Measurements from ENCODE around the gene CCDC137.
"Not testable (repeated sequence)": the region's sequence is repeated elsewhere in the genome, so short reads cannot be mapped to it uniquely, and the experiment has no call there.

CCDC137 gene, protein sequence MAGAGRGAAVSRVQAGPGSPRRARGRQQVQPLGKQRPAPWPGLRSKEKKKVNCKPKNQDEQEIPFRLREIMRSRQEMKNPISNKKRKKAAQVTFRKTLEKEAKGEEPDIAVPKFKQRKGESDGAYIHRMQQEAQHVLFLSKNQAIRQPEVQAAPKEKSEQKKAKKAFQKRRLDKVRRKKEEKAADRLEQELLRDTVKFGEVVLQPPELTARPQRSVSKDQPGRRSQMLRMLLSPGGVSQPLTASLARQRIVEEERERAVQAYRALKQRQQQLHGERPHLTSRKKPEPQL

DNA sequence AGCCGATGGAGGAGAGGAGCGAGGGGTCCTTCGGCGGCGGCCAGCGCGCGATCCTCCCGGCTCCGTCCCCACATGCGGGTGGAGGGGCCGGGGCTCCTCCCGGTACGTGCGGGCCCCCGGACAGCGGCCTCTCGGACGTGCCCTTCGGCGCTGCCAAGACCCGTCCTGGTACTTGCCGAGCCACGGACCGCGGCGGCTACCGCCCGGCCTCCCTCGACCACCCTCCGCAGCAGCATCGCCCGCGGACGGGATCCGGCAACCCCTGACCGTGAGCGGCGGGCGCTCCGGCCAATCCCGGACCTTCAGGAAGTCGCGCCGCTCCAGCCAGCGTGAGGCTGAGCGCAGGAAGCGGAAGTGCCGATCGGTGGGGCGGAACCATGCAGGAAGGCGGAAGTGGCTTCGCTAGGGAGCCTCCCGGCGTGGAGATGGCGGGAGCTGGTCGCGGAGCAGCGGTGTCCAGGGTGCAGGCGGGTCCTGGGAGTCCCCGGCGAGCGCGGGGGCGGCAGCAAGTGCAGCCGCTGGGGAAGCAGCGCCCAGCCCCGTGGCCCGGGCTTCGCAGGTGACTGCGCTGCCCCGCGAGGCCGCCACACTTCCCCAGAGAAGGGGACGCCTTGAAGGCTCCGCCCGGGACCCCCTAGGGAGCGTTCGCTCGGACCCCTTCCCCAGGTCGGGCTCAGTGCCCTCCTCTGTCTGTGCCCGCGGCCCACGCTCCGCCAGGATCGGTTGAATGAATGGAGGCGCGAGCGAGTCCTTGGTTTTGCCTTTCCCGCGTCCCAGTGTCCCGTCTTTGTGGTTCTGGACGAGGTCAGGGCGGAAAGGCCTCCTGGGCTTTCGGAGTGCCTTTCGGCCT, at the start of gene CCDC137, which contains the start of gene OXLD1:
Gene CCDC137, plus strand, starts transcription at position 396 of the 850 bp plus-strand sequence. Its CDS starts 30 bp downstream, at position 426.
Gene OXLD1, minus strand, starts transcription at position 264 of the 850 bp plus-strand sequence. Its CDS starts 28 bp downstream, at position 236.
- DNase-seq = peak; percentile 92

DNA sequence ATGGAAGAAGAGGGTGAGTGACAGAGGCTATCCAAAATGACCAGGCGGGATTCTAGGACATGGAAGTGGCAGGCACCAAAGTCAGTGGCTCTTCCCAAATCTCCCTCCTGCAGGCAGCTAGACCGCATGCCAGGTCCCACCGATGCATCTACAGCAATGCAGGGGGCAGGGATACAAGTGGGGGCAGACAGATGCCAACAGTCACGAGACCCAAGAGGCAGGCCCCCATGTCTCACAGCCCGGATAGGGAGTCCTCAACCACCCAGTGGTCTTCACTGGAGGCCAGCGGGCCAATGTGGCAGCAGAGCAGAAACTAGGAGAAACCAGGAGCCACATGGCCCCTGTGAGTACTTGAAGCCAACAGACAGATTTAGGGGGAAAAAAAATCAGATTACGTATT, 49.7 kb upstream of the CCDC137 start:
- DNase-seq = no peak

DNA sequence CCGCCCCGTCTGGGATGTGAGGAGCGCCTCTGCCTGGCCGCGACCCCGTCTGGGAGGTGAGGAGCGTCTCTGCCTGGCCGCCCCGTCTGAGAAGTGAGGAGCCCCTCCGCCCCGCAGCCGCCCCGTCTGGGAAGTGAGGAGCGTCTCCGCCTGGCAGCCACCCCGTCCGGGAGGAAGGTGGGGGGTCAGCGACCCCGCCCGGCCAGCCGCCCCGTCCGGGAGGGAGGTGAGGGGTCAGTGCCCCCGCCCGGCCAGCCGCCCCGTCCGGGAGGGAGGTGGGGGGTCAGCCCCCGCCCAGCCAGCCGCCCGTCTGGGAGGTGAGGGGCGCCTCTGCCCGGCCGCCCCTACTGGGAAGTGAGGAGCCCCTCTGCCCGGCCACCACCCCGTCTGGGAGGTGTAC, 48.2 kb upstream of the CCDC137 start:
- not testable (repeated sequence) for DNase-seq

DNA sequence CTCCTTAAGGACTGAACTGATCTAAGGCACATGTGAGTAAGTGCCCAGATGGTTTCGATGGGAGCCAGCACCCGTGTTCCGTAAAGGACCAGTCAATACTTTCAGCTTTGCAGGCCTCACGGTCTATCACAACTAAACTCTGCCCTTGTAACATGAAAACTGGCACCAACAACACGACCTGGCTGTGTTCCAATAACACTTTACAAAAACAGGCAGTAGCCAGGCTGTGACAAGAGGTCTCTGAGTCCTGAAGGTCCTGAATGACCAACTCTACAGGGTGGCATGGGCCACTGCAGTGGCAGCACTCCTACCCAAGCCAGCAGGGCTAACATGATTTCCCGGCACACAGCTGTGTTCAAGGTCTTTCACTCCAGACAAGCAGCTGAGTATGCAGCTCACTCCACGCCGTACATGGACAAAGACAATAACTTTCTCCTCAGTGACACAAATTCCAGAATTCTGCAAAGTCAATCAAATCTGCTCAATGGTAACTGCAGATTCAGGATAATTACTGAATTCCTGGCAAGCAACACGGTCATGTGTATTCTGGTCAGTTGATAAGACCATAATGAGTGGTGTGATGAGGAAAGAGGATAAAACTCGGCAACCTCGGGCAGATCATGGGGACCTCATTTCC, 44.9 kb upstream of the CCDC137 start:
- no peak for DNase-seq

DNA sequence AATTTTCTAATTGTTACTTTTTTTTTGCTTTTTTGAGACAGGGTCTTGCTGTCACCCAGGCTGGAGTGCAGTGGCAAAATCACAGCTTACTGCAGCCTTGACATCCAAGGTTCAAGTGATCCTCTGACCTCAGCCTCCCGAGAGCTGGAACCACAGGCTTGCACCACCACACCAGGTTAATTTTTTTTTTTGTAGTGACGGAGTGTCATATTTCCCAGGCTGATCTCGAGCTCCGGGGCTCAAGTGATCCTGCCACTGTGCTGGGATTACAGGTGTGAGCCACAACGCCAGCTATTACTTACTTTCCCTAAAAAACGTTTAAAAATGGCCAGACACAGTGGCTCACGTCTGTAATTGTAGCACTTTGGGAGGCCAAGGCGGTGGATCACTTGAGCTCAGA, 36.3 kb upstream of the CCDC137 start:
- no peak for DNase-seq

DNA sequence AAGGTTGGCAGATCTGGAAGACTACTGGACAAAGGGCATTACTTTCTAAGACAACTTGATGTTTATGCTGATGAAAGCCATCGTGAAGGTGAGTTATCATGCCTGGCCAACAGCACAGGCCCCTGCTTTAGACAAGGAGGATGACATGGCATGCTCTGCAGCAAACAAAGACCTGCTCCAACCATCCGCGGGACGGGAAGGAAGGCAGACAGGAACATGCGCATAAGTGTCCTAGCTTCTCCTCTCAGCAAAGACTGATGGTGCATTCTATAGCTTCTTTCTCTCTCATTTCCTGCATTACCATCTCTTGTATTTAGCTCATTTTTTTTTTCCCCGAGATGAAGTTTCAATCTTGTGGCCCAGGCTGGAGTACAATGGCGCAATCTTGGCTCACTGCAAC, 35.1 kb upstream of the CCDC137 start:
- DNase-seq = no peak

DNA sequence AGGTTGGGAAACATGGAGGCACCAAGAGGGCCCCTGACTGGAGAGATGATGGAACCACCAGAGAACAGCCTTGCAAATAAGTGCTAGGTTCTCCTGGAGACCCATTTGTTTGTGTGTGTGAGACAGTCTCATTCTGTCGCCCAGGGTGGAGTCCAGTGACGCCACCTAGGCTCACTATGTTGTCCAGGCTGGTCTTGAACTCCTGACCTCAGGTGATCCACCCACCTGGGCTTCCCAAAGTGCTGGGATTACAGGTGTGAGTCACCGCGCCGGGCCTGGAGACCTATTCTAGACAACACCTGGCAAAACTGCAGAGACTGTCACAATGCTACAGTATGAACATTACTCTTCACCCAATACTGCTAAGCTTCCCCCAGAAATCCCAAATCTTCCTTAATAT, 31.1 kb upstream of the CCDC137 start:
- no peak for DNase-seq

DNA sequence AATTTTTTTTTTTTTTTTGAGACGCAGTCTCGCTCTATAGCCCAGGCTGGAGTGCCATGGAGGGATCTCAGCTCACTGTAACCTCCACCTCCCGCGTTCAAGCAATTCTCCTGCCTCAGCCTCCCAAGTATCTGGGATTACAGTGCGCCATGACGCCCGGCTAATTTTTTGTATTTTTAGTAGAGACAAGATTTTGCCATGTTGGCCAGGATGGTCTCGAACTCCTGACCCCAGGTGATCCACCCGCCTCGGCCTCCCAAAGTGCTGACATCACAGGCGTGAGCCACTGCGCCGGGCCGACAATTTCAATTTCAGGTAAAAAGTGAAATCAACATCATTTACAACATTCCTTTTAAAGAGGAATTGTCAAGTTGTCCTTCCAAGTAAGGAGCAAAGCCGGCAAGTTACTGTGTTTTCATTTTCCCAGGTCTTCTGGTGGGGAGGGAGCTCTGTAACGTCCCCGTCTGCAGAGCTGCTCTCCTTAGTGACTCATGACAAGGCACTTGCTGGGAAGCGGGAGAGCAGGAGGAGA, 30.5 kb upstream of the CCDC137 start:
- DNase-seq = no peak

DNA sequence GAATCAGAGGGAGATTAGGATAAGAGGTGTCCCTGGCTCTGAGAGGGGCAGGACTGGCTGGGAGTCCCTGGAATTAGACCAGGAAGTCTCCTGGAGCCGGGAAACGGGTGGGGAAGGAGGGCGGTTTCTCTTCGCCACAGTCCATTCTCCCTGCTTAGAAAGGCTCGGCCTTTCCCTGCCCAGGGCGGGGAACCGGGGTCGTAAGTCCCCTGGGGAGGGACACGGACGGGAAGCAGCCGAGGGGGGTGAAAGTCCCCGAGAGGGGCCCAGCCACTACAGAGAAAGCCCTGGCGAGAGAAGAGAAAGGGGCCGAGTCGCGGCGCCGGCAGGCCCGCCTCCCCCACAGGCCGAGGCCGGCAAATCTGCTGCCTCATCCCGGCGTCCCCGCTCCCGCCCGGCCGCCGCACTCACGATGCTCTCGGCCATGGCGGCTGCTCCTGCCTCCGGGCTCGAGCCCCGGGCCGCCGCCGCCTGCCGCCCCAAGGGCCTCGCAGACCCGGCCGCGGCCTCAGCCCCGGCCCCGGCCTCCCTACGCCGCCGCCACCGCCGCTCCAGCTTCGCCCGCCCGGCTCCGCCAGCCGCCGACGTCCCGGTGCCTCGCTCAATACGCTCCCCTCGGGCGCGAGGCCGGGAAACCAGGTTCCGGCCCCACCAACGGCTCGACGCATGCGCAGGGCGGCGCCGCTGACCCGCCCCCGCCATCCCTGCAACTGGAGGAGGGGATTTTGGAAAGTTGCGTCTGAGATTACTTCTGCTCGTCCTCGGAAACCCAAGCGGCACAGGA, 29.8 kb upstream of the CCDC137 start, which contains the start of the genes NPLOC4 and TSPAN10:
Gene NPLOC4, minus strand, starts transcription at position 608 of the 784 bp plus-strand sequence. Its CDS starts 182 bp downstream, at position 426.
Gene TSPAN10, plus strand, starts transcription at position 692 of the 784 bp plus-strand sequence. CDS start 5,217 bp downstream, outside the sequence.
- DNase-seq = peak; percentile 78

DNA sequence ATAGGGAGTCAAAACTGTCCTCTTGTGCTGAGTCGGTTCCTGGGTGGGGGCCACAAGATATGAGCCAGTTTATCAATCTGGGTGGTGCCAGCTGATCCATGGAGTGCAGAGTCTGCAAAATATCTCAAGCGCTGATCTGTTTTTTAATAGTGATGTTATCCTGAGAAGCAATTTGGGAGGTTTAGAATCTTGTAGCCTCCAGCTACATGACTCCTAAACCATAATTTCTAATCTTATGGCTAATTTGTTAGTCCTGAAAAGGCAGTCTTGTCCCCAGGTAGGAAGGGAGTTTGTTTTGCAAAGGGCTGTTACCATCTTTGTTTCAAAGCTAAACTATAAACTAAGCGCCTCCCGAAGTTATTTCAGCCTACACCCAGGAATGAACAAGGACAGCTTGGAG, 27.9 kb upstream of the CCDC137 start:
- DNase-seq = no peak

DNA sequence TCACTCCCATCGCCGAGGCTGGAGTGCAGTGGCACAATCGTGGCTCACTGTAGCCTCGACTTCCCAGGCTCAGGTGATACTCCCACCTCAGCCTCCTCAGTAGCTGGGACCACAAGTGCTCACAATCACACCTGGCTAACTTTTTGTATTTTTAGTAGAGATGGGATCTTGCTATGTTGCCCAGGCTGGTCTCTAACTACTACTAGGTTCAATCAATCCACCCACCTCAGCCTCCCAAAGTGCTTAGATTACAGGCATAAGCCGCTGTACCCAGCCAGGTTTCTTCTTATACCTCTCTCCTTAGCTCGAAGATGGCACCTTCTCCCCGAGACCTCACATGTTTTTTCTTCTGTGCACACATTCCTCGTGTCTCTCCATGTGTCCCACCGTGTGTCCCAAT, 26.5 kb upstream of the CCDC137 start:
- no peak for DNase-seq

DNA sequence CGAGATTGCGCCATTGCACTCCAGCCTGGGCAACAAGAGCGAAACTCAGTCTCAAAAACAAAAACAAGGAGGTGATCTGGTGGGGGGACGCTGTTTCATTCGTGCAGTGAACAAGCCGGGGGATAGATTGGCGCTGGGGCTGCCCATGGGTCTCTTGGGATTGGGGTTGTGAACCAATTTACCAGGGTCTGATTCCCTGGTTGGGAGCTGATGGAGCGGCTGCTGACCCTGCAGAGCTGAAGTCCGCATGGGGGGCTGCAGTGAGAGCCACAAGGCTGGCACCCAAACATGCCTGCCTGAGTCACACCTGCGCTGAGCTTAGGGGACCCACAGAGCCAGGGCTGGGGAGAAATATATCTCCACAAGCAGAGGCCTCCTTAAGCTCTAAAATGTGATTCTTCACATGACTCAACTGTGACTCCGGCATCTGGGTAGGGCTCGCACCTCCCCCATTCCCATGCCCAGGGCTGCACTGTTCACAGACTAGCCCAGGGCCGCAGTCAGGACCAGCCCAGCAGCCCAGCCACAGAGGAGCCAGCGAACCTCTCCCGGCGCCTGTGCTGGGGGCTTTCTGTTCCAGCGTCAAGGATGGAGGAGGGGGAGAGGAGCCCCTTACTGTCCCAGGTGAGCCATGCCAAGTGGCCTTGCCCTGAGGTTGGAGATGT, 24.6 kb upstream of the CCDC137 start:
- DNase-seq = no peak

DNA sequence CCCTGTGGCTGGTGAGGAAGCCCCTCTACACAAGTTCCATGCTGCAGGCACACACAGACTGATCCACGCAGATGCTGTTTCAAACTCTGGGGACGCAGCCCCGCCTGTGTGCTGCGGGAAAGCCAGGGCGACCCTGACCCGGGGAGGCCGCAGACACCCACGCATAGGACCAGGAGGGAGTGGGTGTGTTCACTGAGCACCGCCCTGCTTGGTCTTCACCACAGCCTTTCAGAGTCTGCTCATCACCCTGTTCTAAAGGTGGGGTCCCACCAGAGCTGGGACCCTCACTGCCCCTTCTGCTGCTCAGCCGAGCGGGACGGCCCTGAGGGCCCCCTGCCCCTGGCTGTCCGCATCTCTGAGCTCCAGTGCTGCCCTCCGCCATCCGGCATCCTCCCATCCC, 22.0 kb upstream of the CCDC137 start:
- DNase-seq = no peak

DNA sequence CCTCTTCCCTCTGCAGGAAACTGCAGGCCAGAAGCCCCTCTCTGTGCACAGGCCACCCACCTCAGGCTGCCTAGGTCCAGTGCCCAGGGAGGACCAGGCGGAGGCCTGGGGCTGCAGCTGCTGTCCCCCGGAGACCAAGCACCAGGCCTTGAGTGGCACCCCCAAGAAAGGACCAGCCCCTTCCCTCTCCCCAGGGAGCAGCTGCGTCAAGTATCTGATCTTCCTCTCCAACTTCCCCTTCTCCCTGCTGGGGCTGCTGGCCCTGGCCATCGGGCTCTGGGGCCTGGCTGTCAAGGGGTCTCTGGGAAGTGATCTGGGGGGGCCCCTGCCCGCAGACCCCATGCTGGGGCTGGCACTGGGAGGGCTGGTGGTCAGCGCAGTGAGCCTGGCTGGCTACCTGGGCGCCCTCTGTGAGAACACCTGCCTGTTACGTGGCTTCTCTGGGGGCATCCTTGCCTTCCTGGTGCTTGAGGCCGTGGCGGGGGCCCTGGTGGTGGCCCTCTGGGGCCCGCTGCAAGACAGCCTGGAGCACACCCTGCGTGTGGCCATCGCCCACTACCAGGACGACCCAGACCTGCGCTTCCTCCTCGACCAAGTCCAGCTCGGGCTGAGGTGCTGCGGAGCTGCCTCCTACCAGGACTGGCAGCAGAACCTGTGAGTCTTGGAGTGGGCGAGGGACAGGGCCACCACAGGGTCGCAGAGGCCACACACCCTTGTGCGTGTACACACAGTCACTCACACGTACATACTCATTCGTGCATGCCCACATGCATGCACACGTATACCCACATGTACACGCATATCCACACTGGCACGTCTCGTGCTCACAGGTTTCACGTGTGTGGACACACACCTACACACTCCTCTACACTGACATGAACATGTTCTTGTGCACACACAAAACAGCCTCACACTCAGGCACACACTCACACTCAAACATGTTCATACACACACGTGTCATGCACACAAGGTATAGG, 21.3 kb upstream of the CCDC137 start:
- DNase-seq = no peak

DNA sequence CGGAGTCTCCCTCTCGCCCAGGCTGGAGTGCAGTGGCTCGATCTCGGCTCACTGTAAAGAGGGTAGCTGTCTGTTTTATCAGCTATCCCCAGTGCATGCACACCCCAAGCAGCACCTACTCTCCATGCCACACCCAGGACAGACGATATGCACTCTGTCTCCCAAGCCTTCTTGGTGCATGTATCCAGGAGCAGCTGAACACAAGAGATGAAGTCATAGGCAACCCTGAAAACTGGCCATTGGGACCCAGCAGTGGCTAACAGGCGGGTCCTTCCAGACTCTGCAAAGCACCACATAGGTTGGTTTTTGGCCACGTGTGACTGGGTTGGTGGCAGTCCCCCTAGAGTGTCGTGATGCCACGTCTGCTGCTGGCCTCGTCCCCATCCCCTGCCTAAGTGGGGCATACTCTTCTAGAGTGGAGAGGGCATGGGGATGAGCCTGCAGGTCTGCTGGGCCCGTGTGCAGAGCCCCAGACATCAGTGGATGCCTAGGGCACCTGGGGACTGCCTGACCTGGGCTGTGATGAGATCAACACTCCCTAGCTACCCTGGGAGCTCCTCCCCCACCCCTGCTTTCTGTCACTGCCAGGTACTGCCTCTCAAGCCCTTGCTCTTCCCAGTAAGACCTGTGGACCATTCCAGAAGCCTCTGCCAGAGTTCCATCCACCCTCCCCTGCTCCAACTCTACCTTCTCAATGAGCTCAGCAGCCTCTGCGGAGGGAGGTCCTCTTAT, 19.5 kb upstream of the CCDC137 start:
- no peak for DNase-seq

DNA sequence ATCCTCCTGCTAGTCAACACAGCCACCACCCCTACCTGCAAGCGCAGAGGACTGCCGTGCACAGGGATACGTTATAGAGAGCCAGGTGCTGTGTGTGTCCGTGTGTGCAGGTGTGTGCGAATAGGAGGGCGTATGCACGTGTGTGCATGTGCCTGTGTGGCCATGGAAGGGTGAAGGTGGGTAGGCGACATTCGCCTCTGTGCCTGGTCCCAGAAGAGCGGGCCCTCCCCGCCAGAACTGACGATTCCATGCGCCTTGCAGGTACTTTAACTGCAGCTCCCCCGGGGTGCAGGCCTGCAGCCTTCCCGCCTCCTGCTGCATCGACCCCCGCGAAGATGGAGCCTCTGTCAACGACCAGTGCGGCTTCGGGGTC, 18.9 kb upstream of the CCDC137 start:
- DNase-seq = no peak

DNA sequence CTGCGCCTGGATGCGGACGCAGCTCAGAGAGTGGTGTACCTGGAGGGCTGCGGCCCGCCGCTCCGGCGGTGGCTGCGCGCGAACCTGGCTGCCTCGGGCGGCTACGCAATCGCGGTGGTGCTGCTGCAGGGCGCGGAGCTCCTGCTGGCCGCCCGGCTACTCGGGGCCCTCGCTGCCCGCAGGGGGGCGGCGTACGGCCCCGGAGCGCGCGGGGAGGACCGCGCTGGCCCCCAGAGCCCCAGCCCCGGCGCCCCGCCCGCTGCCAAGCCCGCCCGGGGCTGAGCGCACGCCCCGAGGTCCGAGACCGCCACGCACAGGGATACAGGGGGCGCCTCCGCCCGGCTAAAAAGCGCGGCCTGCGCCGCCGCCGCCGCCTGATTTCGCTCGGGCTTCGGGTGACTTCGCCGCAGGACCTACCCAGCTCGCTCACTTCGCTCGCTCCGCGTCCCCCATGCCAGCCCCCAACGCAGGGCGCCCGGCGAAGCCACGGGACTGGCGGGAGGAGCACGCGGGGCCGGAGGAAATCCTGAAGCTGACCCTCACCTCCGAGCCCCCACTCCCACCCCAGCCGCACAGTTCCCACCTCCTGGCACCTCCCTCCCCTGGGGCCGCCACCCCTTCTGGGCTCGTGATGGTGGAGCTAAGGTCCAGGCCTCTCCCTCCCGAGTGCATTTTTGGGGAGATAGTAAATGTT, 18.4 kb upstream of the CCDC137 start:
- DNase-seq = no peak

DNA sequence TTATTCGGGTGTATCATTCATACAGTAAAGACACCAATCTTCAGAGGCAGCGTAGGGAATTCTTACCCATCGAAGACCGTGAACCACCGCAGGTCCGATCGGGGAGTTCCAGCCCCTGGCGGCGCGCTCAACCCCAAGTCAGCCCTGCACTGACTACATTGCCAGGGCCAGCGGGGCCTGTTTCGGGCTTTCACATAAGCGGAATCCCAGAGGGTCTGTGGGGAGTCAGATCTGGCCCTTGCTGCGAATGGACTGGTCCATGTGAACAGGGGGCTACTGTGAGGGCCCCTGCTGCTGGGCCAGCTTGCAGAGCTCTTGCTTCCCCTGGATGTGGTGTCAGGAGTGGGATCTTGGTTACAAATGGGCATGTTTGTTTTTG, 17.8 kb upstream of the CCDC137 start:
- DNase-seq = no peak

DNA sequence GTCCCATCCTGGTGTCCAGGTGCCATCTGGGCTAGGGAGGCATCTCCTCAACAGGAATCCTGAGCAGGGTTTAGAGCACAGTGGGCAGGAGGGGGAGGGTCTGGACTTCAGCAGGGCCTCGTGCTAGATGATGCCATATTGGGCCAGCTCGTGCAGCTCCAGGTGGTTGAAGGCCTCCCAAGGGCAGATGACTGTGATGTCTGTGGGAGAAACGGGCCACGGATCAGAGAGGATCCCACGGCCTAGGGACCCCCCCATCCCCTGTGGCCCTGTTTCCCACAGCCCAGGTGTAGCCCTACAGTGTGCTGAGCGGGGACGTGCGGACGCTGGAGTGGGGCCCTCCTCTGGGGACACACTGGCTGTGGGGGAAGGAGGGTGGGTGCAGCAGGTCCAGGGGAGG, 15.6 kb upstream of the CCDC137 start:
- no peak for DNase-seq

All from activated gamma-delta T cell treated with Interleukin-2 at 50 U/mL for 16 hours (primary cell).